Stimulated activated CD4-positive, alpha-beta T cell treated with anti-CD3 and anti-CD28 coated beads, TNF-alpha, amount 100 ng/mL, for 48 hours (primary cell): Measurements from ENCODE around the gene DLGAP1.
"Not testable (repeated sequence)": the region's sequence is repeated elsewhere in the genome, so short reads cannot be mapped to it uniquely, and the experiment has no call there.

Source experiments
- DNase-seq, 3 donors: peaks; one replicate each; pipeline ENCODE4 v3.0.0-alpha.2; 2020; ENCODE audit warnings: low read depth in 3 of 3

DLGAP1 gene

GRCh38 chr18:3625742-3626091 lies 829.4 kb downstream of the DLGAP1 start:
- DNase-seq, result no peak

GRCh38 chr18:3624935-3625741 lies 830.0 kb downstream of the DLGAP1 start:
- DNase-seq, result peak; percentile 54 to 60 (median 56)

GRCh38 chr18:3624546-3624934 lies 830.6 kb downstream of the DLGAP1 start:
- DNase-seq, result no peak

- no peak for DNase-seq
Measured at GRCh38 chr18:3623769-3624545, 831.1 kb downstream of the DLGAP1 start.

- DNase-seq, result no peak
Measured at GRCh38 chr18:3620146-3621119, 834.7 kb downstream of the DLGAP1 start.

- no peak for DNase-seq
Measured at GRCh38 chr18:3619746-3620145, 835.4 kb downstream of the DLGAP1 start.

GRCh38 chr18:3619222-3619621 lies 835.9 kb downstream of the DLGAP1 start:
- no peak for DNase-seq

- no peak for DNase-seq
Measured at GRCh38 chr18:3616744-3617143, 838.4 kb downstream of the DLGAP1 start.

GRCh38 chr18:3616142-3616541 lies 839.0 kb downstream of the DLGAP1 start:
- DNase-seq, result no peak

- DNase-seq, result no peak
Measured at GRCh38 chr18:3615374-3615985, 839.6 kb downstream of the DLGAP1 start.

GRCh38 chr18:3612315-3612714 lies 842.8 kb downstream of the DLGAP1 start:
- DNase-seq, result no peak

GRCh38 chr18:3611313-3612090 lies 843.6 kb downstream of the DLGAP1 start:
- no peak for DNase-seq

GRCh38 chr18:3610813-3611212 lies 844.3 kb downstream of the DLGAP1 start:
- no peak for DNase-seq

GRCh38 chr18:3610188-3610708 lies 844.9 kb downstream of the DLGAP1 start:
- DNase-seq, result no peak

- DNase-seq, result no peak
Measured at GRCh38 chr18:3608488-3608887, 846.6 kb downstream of the DLGAP1 start.

- DNase-seq, result not testable (repeated sequence)
Measured at GRCh38 chr18:3608099-3608453, 847.0 kb downstream of the DLGAP1 start.

- no peak for DNase-seq
Measured at GRCh38 chr18:3607309-3608098, 847.6 kb downstream of the DLGAP1 start.

GRCh38 chr18:3606863-3607262 lies 848.2 kb downstream of the DLGAP1 start:
- DNase-seq, result not testable (repeated sequence)

- DNase-seq, result no peak
Measured at GRCh38 chr18:3605954-3606443, 849.1 kb downstream of the DLGAP1 start.
